Activated naive CD4-positive, alpha-beta T cell treated with anti-CD3 and anti-CD28 coated beads, Interleukin-2, amount 50 U/mL, for 16 hours (primary cell): ENCODE results near the gene GBA2.
A peak's percentile ranks its signal among the peaks of the same experiment; 100 is the strongest.

ENCODE experiments used
- DNase-seq: peaks from one replicate; pipeline ENCODE4 v3.0.0-alpha.2; 2020

The GBA2 gene

DNA sequence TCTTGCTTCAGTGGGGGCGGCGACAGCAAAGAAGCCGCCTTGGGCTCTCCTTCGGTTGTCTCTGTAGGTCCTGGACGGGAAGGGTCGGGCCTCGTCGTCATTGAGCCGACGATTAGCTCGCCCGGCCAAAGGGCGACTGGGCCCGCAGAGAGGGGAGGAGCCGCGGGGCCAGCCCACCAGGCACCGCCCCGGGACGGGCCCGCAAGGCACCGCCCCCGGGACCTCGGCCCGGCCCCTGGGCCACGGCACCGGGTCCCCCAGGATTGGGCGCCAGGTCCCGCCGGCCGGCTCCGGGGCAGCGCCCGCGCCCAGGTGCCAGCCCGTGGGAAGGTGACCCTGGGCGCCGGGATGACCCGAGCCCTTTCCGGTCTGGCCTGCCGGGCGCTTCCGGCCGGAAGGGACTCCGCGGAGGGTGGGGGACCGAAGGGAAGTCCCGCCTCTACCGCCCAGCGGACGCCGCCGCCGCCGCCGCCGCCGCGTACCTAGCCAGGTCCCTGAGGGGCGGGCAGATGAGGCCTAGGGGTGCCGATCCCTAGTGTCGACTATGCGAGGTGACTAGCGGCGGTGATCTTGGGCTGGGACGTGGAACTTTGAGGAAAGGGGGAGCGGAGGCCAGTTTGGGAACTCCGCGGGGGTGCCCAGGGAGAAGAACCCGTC lies at the start of gene GBA2, which contains the start of gene RGP1:
Gene GBA2, minus strand, starts transcription at position 371 of the 657 bp plus-strand sequence. CDS start 524 bp downstream, outside the sequence.
Gene RGP1, plus strand, starts transcription at position 430 of the 657 bp plus-strand sequence. CDS start 469 bp downstream, outside the sequence.
- DNase-seq, result peak; percentile 72

DNA sequence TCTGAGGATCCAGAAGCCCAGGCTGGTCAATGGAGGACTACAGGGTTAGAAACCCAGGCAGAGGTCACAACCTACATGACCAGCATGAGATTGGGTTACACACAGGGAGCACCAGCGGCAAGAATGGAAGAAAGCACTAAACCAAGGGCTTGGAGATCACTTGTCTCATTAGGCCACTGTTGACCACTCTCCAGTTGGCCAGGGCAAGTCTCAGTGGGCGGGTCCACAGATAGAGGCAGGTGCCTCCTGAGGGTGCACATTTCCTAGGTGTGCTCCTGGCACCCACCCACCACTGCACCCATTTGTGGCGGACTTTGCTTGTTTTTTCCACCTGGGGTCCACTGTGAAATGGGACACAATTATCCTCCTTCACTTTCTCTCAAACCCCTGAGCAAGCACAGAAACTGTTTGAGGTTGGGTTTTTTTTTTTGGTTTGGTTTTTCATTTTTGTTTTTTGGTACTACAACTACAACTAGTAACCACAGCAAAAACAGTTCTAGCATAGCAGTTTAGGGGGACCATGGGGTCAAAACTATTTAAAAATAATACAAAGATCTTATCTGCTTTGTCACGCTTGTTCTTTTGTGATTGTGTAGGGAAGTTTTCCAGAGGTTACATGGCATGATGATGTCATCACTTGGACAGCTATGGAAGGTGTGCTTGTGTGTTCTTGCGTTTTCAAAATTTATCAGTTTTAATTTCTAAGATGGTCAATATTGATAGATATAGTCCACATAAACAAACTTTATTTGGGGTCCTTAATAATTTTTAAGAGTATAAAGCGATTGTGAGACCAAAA lies 48.5 kb upstream of the GBA2 start:
- no peak for DNase-seq

DNA sequence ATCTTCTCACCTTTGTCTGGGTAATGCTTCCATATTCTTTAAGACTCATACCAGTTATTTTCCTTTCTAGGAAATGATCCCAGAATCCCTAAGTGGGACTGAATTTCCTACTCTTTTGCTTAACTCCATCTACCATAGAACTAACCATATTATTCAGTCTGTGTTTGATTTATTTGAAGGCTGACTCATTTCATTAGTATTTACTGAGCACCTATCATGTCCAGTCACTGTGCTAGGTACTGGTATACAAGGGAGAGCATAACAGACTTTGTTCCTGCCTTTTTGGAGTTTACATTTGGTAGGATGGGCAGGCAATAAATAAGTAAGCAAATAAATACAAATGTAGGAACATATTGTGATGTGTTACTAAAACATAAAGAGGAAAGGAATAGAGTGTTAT lies 46.7 kb upstream of the GBA2 start:
- DNase-seq, result no peak

DNA sequence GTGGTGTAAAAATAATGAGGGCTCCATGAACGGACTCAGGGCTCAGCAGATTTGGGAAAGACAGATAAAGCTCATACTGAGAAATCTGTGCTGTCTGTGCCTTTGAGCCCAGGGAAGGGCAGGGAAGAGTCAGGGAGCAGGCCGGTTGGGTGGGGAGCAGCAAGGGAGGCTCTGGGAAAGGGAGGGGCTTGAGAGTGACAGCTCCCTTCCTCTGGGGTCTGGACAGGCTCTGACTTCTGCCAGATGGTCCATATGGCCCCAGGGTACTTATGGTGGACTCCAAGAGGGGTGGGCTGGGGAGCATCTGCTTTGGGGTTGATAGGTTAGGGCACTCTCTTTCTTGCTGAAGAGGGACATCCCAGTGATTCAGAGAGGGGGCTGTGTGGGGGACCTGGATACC lies 44.4 kb upstream of the GBA2 start:
- no peak for DNase-seq

DNA sequence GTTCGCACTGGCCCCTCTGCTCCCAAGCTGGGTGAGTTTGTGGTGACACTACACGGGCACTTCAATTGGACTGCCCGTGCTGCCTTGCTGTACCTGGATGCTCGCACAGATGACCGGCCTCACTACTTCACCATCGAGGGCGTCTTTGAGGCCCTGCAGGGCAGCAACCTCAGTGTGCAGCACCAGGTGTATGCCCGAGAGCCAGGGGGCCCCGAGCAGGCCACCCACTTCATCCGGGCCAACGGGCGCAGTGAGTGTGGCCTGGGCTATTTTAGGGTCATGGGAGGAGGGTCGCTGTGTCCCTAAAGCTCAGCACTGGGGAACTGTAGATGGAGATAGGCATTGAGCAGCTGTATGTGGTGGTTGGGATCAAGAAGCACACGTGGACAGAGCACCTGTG lies 43.8 kb upstream of the GBA2 start:
- DNase-seq, result no peak

DNA sequence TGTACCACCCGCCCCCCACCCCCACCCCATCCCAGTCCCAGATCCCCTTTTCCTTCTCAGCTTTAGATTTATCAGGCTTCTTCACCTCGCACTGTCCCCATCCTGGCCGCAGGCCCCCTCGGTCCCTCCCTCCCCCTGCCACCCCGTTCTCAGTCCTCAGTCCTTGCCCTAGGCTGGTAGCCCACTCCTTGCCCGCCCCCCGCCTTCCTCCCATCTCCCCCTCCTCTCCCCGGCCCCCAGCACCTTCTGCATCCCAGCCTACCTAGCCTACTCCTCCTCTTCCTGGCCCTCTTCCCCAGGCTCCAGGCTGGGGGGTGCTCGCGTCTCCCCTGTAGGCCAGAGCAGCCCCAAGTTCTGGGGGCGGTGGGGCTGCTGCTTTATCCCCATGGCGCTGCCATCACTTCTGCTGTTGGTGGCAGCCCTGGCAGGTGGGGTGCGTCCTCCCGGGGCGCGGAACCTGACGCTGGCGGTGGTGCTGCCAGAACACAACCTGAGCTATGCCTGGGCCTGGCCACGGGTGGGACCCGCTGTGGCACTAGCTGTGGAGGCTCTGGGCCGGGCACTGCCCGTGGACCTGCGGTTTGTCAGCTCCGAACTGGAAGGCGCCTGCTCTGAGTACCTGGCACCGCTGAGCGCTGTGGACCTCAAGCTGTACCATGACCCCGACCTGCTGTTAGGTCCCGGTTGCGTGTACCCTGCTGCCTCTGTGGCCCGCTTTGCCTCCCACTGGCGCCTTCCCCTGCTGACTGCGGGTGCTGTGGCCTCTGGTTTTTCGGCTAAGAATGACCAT lies 43.2 kb upstream of the GBA2 start:
- DNase-seq, result no peak

DNA sequence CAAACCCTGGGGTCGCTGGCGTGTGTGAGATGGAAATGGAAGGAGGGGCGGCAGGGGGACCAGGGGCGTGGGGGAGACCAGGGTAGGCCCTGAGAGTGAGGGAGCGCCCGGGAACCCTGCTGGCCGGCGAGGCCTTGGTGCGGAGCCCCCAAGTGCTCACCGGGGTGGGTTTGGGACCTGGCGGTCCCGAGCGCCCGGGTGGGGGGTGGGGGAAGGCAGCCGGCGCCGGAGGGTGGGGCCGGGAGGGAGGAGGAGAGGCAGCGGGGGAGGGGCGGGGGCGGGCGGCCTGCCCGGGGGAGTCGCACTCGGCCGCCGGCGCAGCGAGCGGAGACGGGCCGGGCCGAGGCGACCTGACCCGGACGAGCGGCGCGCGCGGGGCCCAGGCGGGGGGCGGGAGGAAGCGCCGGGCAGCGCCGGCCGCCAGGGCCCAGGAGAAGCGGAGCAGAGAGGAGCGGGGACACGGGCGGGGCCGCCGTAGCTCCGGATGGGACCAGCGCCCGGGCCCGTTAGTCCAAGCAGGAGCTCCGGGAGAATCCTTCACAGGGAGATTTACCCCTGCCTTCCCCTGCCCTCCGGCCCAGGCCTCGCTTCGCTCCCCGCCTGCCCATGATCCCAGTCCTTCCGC lies 42.4 kb upstream of the GBA2 start, which contains the start of gene NPR2:
Gene NPR2, plus strand, starts transcription at position 295 of the 625 bp plus-strand sequence. CDS start 818 bp downstream, outside the sequence.
- DNase-seq, result no peak

DNA sequence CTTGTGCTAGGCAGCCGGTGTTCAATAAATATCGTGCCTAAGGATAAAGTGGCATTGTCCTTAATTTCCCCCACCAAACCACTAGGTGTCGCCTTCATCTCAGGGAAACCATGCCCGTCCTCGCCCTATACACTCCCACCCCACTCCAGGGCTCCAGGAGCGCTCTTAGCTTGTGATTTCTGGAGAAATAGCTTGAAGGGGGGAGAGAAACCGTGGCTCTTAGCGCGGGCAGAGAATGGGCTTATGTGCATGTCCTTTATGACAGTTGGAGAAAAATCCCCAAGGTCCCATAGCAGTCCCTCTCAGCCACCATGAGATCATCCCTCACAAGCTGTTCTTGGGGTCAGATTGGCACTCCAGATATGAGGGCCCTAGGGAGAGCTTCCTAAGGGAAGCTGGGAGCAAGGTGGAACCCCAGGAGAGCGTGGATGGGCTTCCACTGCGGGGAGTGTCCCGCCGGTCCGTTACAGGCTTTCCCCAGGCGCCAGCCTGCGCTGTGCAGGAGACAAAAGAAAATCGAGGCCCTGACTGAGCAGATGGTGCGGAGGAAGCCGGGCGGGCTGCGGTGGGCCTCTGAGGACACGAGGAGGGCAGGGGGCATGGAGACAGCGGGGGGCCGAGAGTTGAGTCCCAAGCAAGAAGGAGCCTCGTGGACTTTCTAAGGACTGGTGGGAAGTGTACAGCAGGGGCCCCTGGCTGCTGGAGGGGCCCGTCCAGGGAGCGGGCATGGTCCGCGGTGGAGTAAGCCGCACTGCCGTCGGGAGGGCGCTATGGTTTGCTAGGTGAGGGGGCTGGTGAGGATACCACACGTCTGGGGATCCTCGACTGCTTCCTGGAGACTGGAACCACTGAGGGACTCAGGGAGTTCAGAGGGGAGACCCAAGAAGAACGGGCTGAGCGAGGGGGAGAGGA lies 41.6 kb upstream of the GBA2 start:
- peak; percentile 44 for DNase-seq

DNA sequence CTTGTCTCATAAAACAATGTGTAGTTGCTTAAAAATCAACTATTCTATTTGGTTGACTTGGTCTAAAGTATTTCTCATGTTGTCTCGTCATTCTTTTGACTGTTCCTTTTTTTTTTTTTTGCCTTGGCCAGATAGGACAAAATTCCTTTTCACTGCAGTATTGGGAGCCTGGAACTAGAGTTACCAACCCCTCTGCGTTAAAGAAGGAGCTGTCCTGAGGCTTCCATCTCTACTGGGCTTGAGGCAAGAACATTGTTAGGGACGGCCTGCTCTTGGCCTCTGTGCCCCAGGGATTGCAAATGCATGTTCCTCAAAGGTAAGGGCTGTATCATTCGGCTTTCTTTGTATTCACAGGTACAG lies 41.0 kb upstream of the GBA2 start:
- DNase-seq, result no peak

DNA sequence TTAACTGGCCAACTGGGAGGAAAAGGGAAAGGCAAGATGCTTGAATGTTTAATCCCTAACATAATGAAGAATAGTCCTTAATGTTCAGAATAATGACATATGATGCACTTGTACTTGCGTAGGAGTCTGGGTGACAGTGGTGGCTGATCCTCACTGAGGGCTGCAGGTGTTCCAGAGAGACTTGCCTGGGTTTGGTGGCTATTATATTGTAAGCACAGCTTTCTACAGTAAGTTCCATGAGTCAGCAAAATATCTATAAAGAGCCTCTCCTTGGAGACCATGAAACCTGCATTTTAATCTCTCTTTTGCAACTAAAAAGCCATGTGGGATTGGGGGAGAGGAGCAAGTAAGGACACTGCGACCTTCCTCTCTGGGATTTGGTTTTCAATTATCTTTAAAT lies 40.5 kb upstream of the GBA2 start:
- DNase-seq, result no peak

DNA sequence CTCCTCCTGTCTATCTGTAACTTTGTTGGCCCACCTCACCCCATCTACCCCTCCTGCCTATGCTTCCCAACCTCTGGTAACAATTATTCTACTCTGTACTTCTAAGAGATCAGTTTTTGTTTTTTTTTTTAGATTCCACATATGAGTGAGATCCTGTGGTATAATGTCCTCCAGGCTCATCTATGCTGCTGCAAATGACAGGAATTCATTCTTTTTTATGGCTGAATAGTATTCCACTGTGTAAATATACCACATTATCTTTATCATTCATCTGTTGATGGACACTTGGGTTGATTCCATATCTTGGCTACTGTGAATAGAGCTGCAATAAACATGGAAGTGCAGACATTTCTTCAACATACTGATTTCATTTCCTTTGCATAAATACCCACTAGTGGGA lies 34.4 kb upstream of the GBA2 start:
- DNase-seq, result no peak

DNA sequence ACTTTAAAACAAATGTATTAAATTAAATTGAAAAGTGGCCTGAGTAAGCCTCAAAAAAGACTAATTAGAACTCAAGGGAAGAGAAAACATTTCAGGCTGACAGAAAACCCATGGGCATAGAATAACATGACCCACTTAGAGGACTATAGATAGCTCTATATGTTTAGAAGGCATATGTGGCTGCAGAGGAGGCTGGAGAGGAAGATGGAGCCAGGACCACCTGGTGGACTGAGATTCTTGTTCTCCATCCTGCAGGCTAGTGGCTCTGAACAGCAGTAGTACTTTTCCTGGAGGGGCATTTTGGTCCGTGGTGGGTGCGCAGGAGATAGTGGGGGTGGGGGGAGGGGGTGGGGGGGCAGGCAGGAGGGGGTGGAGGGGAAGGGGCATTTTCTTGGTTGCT lies 32.0 kb upstream of the GBA2 start:
- DNase-seq, result no peak

DNA sequence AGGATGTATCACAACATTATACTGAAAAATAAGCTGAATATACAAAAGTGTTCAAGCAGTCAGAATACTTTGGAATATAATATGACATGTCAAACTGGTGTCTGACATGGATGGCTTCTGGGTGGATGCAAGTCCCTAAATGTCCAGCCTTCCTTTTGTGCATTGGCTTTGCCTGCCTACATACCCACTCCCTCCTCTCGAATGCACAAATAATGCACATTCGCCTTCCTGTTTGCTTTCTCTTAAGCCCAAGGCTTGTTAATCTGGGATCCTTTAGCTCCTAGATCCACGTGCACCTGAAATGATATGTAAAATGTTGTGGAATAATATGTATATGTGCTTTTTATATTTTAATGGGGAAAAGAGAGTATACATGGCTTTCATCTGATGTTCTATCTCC lies 29.5 kb upstream of the GBA2 start:
- DNase-seq, result no peak

DNA sequence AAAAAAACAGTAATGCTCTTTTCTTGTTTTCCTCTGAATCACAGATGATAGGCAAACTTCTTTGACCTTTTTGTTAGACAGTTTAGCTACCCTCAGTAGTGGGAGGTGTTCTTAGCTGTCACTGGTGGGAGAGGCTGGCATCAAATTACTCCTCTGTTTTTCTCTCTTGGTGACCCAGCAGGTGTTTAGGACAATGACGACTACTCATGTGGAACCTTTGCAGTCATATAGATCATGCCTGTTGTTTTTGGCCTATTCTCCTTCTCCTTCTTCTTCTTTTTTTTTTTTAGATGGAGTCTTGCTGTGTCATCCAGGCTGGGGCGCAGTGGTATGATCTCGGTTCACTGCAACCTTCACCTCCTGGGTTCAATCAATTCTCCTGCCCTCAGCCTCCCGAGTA lies 27.0 kb upstream of the GBA2 start:
- no peak for DNase-seq

DNA sequence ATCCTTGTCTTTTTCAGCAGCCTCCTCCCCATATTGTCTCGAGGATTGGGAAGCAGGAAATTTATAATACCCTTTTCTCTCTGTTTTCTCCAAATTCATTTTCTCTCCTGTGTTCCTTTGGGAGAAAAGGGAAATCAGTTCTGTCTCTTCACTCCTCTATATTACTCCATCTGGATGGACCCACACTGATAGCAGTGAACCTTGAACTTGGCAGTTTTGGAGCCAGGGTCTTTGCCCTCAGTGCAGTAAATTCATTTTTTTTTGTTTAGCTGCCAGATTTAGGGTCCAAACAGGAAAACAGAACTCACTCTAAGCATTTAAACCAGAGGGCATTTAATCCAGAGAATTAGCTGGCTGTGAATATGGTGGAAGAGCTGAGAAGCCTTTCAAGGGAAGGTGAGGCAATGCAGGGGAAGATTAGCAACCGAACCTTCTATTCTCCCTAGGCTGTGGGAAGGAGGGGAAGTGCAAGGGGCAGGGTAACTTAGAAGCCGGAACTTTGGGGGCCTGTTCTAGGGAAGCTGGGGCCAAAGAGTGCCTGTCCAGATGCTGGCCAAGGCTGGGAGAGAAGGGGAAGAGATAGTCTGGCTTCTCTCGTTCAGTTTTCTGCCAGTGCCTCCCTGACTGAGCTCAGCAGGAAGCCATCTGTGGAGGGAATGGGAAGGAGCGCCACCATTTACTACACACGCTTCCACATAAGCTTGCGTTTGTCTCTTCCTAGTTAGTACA lies 26.0 kb upstream of the GBA2 start:
- DNase-seq, result no peak

DNA sequence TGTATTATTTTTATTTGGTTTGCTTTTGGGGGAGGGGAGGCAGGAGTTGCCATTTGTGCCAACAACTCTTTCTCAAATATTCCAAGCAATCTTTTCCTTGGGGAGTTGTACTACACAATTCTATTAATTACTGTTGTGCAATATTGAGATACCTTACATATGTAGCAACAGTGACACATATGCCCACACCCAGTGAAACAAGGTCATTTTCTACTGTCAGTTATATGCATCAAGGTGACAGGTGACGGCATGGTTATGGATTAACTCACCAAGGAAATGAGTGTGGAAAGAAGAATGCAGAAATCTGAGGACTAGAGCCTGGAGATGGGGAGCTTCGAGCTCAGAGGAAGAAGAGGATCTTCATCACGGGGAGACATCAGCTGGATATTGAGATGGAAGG lies 22.9 kb upstream of the GBA2 start:
- DNase-seq, result no peak

DNA sequence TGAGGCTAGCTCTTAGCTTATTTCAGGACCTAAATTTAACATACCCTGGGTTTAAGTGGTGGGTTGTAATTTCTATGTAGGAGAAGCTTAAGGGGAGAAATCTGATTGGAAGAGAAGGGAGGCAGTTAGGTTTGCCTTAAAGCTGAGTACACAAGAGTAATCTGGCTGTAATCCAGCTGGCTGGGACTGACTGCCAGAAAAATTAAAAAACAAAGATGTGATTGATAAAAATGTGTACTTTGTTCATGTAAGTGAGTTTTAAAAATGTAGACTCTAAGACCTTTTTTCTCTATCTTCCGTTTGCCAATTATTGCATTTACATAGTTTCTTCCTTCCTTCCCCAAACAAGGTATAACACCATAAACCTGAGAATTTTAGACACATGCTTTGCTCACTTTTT lies 22.5 kb upstream of the GBA2 start:
- no peak for DNase-seq

DNA sequence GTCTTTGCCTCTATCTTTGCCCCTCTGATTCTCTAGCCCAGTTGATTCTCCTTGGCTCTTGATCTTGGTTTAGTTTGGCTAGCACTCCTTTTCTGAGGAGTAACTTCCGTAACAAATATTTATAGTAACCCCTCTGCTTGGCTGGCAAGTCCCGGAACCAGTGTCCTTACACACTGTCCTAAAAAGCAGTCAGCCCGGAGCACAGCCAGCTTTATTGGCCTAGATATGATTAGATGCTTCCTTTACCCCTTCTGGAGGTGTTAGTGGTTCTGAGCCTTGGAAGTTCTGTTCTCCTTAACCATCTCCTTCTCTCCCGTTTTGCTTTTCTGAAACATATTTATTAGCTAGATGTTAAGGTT lies 22.0 kb upstream of the GBA2 start:
- no peak for DNase-seq

DNA sequence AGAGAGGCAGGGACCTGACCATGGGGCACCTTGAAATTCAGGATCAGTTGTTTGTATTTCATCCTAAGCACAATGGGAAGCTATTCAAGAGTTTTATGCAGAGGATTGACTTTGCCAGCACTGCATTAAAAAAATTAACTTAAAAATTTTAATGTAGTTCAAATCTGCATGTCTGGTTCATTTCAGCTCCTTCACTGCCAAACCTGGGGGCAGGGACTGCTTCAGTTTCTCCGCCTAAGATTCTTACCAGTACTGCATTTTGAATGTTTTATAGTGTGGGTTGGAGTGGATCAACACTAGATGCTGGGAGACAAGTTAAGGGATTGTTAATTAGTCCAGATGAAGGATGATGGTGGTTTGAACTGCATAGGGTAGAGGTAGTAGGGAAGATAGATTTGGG lies 20.7 kb upstream of the GBA2 start:
- no peak for DNase-seq

DNA sequence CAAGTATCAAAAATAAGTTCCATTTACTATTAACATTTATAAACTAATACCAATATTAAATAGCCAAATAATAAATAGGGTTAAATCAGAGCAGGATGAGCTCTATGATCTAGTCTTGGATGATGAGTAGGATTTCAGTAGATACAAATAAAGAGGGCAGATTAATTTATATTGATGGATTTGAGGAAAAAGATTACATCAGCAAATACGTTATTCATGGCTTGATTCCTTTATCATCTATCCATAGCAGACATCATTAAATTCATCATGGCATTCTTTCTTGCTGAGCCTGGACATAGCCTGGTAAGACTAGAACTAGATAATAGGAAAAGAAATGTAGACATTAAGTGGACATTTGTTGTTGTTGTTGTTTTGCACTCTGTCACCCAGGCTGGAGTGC lies 18.4 kb upstream of the GBA2 start:
- DNase-seq, result no peak

DNA sequence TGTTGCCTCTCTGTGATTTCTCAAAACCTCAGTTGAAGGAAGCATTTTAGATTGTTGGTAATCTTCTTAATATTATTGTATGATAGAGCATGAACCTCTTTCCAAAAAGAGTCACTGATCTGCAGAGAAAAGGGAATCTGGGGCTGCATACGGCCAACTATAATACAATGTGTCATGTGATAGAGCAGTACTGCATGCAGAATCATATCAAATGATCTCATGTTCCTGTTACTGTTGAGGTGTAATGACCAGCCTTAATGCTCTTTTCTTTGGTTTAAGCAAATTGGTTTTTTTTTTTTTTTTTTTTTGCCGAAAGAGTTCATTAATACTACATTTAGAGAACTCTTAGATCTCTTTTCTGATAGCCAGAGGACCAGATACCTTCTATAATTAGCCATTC lies 18.0 kb upstream of the GBA2 start:
- DNase-seq, result no peak
